ENCODE results near the gene TAF6. TPM values are rescaled to one million over a fixed set of nuclear protein-coding genes. Genes with fewer than 3 reads are reported as not detected.

Gene TAF6
- total and polyA plus RNA-seq, 9 of the 15 experiments (the other 6 are each of a cell fraction or from before 2014, with no cell fraction given) = 0.78 to 78.7 (median 21.3) TPM

DNA sequence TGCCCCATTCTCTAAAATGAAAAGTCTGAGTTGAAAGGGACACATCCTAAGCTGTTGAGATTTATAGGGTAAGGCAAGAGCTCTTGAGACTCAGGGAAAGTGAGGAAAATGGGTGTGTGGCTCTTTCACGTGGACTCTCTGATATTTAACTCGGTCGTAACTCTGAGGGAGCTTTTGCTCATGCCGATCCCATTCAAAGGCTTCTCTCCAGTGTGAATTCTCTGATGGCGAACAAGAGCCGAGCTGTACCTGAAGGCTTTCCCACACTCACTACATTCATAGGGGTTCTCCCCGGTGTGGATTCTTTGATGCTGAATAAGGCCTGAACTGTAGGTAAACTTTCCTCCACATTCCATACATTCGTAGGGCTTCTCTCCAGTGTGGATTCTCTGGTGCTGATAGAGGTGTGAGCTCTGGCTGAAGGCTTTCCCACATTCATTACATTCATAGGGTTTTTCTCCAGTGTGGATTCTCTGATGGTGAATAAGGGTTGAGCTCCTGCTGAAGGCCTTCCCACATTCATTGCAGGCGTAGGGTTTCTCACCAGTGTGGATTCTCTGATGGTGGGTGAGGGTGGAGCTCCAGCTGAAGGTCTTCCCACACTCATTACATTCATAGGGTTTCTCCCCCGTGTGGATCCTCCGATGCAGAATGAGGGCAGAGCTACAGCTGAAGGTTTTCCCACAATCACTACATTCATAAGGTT is 48.0 kb downstream of the TAF6 start:
- Histone ChIP-seq H3K9ac (ENCODE audit: insufficient read depth in 1 of 2, low read depth in 2 of 2, low read length in 2 of 2) (no peak overlapping the region), H4K20me1 (replicated peaks; ENCODE audit: control insufficient read depth, insufficient read depth, low read length) (no peaks in the 10 kb centered on the region), H3K4me2 (ENCODE audit: insufficient read depth, low read length) (no peak overlapping the region), H3K27ac (ENCODE audit: extremely low read depth, low read depth, low read length) (no peak overlapping the region), H3K27me3 (ENCODE audit: control insufficient read depth in 2 of 2, insufficient read depth in 2 of 2, low read length in 2 of 2) (no peaks in the 10 kb centered on the region), H2AFZ (ENCODE audit: low read depth, low read length) (no peak overlapping the region), H3K79me2 (ENCODE audit: control insufficient read depth, insufficient read depth, low read length) (no peaks in the 10 kb centered on the region), H3K4me3 (no peak overlapping the region), H3K9me1 (ENCODE audit: control insufficient read depth, insufficient read depth, low read length) (no peaks in the 10 kb centered on the region), H3K4me1 (replicated peaks in 1 of 2; ENCODE audit: control insufficient read depth in 2 of 2, insufficient read depth in 2 of 2, low read length in 2 of 2) (no peaks in the 10 kb centered on the region; a peak in 1 of 5 replicates), H3K9me3 (replicated peaks; ENCODE audit: control insufficient read depth, insufficient read depth, low read depth, low read length) (peaks cover 51% of the 10 kb centered on the region), H3K36me3 (ENCODE audit: control insufficient read depth, insufficient read depth, low read length) (peaks cover 71% of the 10 kb centered on the region)
- ATAC-seq (peak; percentile 48), FAIRE-seq (no peak), DNase-seq (ENCODE audit: extremely low read depth in 1 of 4, low spot score in 3 of 4) (peak in 1 of 4 experiments; percentile 18)
- no TSS peak for BruUV-seq (replicated peaks)
- intact Hi-C loops (cut with micrococcal nuclease) = no loop called here
- in situ Hi-C loops (cut with MboI) = no loop called here
- CTCF ChIA-PET (ENCODE audit: low intra/inter-chr PET ratio) = interaction anchor here (0.7 kb wide), 1 partner anchor 11 kb away, joined by 5 read pairs; no protein-coding TSS in a partner anchor
- WGBS (ENCODE audit: insufficient coverage, low coverage, missing lambda C conversion rate) = 97% methylated on average over 11 of the region's 11 CpGs
- POLR2A ChIA-PET = interaction anchor here (0.9 to 5.3 kb wide), 10 partner anchors 7 to 60 kb away, joined by 3 to 32 read pairs (median 4); partner anchors contain the start of genes AP4M1, ZNF3 and ZSCAN21
- TF ChIP-seq ZEB2 (IDR thresholded peaks at IDR 0.05) (peak; percentile 80), CBX5 (IDR thresholded peaks at IDR 0.05; ENCODE audit: borderline replicate concordance, low read depth) (peak; percentile 92; the same call in 1 of the 2 replicates), ZNF445 (CRISPR knock-in tag; IDR thresholded peaks at IDR 0.05; ENCODE audit: low read depth) (peak; percentile 83), LEF1 (IDR thresholded peaks at IDR 0.05) (0 out of 2 replicates have a peak, but pooled peaks have one; percentile 39), TEAD4 (IDR thresholded peaks at IDR 0.05; ENCODE audit: low read length) (peak; percentile 67), TEAD4 (CRISPR knock-in tag; IDR thresholded peaks at IDR 0.05; ENCODE audit: borderline replicate concordance) (no peak), PTTG1 (tag; IDR thresholded peaks at IDR 0.05; ENCODE audit: low read depth) (no peak), SUPT5H (IDR thresholded peaks at IDR 0.05) (peak; percentile 56; the same call in 1 of the 2 replicates), EP400 (IDR thresholded peaks at IDR 0.05) (0 out of 2 replicates have a peak, but pooled peaks have one; percentile 22), ZC3H11A (IDR thresholded peaks at IDR 0.05; ENCODE audit: low read depth, low read length) (0 out of 2 replicates have a peak, but pooled peaks have one; percentile 46), ZNF75A (CRISPR knock-in tag; IDR thresholded peaks at IDR 0.05) (peak; percentile 99), ETV1 (tag; conservative IDR thresholded peaks at IDR 0.05; ENCODE audit: low read depth) (no peak), MTA1 (IDR thresholded peaks at IDR 0.05; ENCODE audit: borderline replicate concordance) (0 out of 2 replicates have a peak, but pooled peaks have one; percentile 26), PTBP1 (IDR thresholded peaks at IDR 0.05; ENCODE audit: low read depth, low read length) (0 out of 2 replicates have a peak, but pooled peaks have one; percentile 70), POLR2A (conservative IDR thresholded peaks at IDR 0.05) (peak; percentile 67), JUN (IDR thresholded peaks at IDR 0.05; ENCODE audit: borderline replicate concordance, low read depth, low read length) (peak; percentile 35; the same call in 1 of the 2 replicates), JUN (CRISPR knock-in tag; IDR thresholded peaks at IDR 0.05; ENCODE audit: borderline replicate concordance) (no peak), RFX5 (IDR thresholded peaks at IDR 0.05; ENCODE audit: low read depth, low read length) (no peak), GTF2F1 (IDR thresholded peaks at IDR 0.05; ENCODE audit: low read depth, low read length) (0 out of 2 replicates have a peak, but pooled peaks have one; percentile 42), CBFA2T3 (IDR thresholded peaks at IDR 0.05) (no peak), POLR2AphosphoS5 (IDR thresholded peaks at IDR 0.05; ENCODE audit: control insufficient read depth, insufficient read depth, low read depth, low read length) (0 out of 2 replicates have a peak, but pooled peaks have one; percentile 11)
- TF ChIP-seq, protein P1, sequence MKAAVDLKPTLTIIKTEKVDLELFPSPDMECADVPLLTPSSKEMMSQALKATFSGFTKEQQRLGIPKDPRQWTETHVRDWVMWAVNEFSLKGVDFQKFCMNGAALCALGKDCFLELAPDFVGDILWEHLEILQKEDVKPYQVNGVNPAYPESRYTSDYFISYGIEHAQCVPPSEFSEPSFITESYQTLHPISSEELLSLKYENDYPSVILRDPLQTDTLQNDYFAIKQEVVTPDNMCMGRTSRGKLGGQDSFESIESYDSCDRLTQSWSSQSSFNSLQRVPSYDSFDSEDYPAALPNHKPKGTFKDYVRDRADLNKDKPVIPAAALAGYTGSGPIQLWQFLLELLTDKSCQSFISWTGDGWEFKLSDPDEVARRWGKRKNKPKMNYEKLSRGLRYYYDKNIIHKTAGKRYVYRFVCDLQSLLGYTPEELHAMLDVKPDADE (conservative IDR thresholded peaks at IDR 0.05; ENCODE audit: control insufficient read depth, low read depth, low read length) = no peak
- TF ChIP-seq, protein P2, sequence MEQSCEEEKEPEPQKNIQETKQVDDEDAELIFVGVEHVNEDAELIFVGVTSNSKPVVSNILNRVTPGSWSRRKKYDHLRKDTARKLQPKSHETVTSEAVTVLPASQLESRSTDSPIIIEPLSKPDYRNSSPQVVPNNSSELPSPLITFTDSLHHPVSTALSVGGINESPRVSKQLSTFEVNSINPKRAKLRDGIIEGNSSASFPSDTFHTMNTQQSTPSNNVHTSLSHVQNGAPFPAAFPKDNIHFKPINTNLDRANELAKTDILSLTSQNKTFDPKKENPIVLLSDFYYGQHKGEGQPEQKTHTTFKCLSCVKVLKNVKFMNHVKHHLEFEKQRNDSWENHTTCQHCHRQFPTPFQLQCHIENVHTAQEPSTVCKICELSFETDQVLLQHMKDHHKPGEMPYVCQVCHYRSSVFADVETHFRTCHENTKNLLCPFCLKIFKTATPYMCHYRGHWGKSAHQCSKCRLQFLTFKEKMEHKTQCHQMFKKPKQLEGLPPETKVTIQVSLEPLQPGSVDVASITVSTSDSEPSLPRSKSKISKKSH (CRISPR knock-in tag; IDR thresholded peaks at IDR 0.05) = peak; percentile 47

All from K562 (cell line).